ENCODE results near the gene NNT. TPM values are rescaled to one million over a fixed set of nuclear protein-coding genes. Genes with fewer than 3 reads are reported as not detected.
"Not testable (repeated sequence)": the region's sequence is repeated elsewhere in the genome, so short reads cannot be mapped to it uniquely, and the experiment has no call there.

NNT gene
- total RNA-seq, 3 donors from 2014 or later (not counting 1 experiment from before 2014, with no cell fraction given): 57.0 to 66.1 (median 64.6) TPM

- 98% methylated on average over 5 of the region's 6 CpGs for WGBS (ENCODE audit: insufficient coverage)
- Mint-ChIP-seq H3K27ac (no peak overlapping the region), H3K4me1 (peaks cover 0 to 3% of the 10 kb centered on the region in 2 donors), H3K9me3 (no peaks in the 10 kb centered on the region), H3K27me3 (ENCODE audit: low read depth in 2 of 2) (no peaks in the 10 kb centered on the region), H3K36me3 (no peaks in the 10 kb centered on the region), H3K4me3 (no peak overlapping the region)
- ATAC-seq: no peak
- no peaks in the 10 kb centered on the region for H3K4me1 ChIP-seq (ENCODE audit: control insufficient read depth, insufficient read depth, low read length)
- intact Hi-C loops (cut with micrococcal nuclease): no loop called here
- DNase-seq: no peak
- no peaks in the 10 kb centered on the region for H3K36me3 ChIP-seq (ENCODE audit: control insufficient read depth, insufficient read depth, low read length)
- no peak overlapping the region for H3K4me3 ChIP-seq (ENCODE audit: low read length)
- H3K27me3 ChIP-seq (ENCODE audit: control insufficient read depth, insufficient read depth, low read length): no peaks in the 10 kb centered on the region
- no peak overlapping the region for H3K27ac ChIP-seq (ENCODE audit: low read length)
- H3K9me3 ChIP-seq (ENCODE audit: control insufficient read depth, insufficient read depth, low read length): no peaks in the 10 kb centered on the region
- TF ChIP-seq CTCF (IDR thresholded peaks at IDR 0.05): no peak
Observed at GRCh38 chr5:43711496-43711895, 108.5 kb downstream of the NNT start.

- no peaks in the 10 kb centered on the region for H3K27me3 Mint-ChIP-seq (ENCODE audit: low read depth in 2 of 2)
Observed at GRCh38 chr5:43712081-43712480, 109.1 kb downstream of the NNT start.

GRCh38 chr5:43719783-43720182 is 116.8 kb downstream of the NNT start:
- H3K4me3 ChIP-seq (ENCODE audit: low read length); ATAC-seq; H3K4me3 Mint-ChIP-seq; H3K4me1 Mint-ChIP-seq; DNase-seq; H3K9me3 Mint-ChIP-seq; H3K27me3 Mint-ChIP-seq (ENCODE audit: low read depth in 2 of 2); H3K9me3 ChIP-seq (ENCODE audit: control insufficient read depth, insufficient read depth, low read length); H3K27ac Mint-ChIP-seq; H3K4me1 ChIP-seq (ENCODE audit: control insufficient read depth, insufficient read depth, low read length); H3K27me3 ChIP-seq (ENCODE audit: control insufficient read depth, insufficient read depth, low read length); H3K36me3 ChIP-seq (ENCODE audit: control insufficient read depth, insufficient read depth, low read length); H3K27ac ChIP-seq (ENCODE audit: low read length); intact Hi-C loops (cut with micrococcal nuclease); H3K36me3 Mint-ChIP-seq: not testable (repeated sequence)
- no CpG with 5 or more reads among the region's 3 CpGs for WGBS (ENCODE audit: insufficient coverage)

More at GRCh38 chr5:43712081-43712480, 109.1 kb downstream of the NNT start:
- Histone ChIP-seq H3K4me1 (ENCODE audit: control insufficient read depth, insufficient read depth, low read length) (no peaks in the 10 kb centered on the region), H3K4me3 (ENCODE audit: low read length) (no peak overlapping the region), H3K36me3 (ENCODE audit: control insufficient read depth, insufficient read depth, low read length) (no peaks in the 10 kb centered on the region), H3K9me3 (ENCODE audit: control insufficient read depth, insufficient read depth, low read length) (no peaks in the 10 kb centered on the region), H3K27me3 (ENCODE audit: control insufficient read depth, insufficient read depth, low read length) (no peaks in the 10 kb centered on the region), H3K27ac (ENCODE audit: low read length) (no peak overlapping the region)
- peak overlapping the region in 1 of 2 donors; percentile 5 for H3K27ac Mint-ChIP-seq
- no peak for ATAC-seq
- 100% methylated on average over 3 of the region's 3 CpGs for WGBS (ENCODE audit: insufficient coverage)
- H3K4me3 Mint-ChIP-seq: no peak overlapping the region
- TF ChIP-seq CTCF (IDR thresholded peaks at IDR 0.05): no peak
- no peaks in the 10 kb centered on the region for H3K36me3 Mint-ChIP-seq
- H3K4me1 Mint-ChIP-seq: peaks cover 0 to 3% of the 10 kb centered on the region in 2 donors
- intact Hi-C loops (cut with micrococcal nuclease): no loop called here
- DNase-seq: no peak
- no peaks in the 10 kb centered on the region for H3K9me3 Mint-ChIP-seq

GRCh38 chr5:43728581-43728980 is 125.6 kb downstream of the NNT start:
- Mint-ChIP-seq H3K27me3 (ENCODE audit: low read depth in 2 of 2) (peaks cover 2 to 8% of the 10 kb centered on the region in 2 donors), H3K4me1 (no peaks in the 10 kb centered on the region), H3K27ac (no peak overlapping the region), H3K9me3 (peaks cover 0 to 2% of the 10 kb centered on the region in 2 donors), H3K4me3 (no peak overlapping the region), H3K36me3 (no peaks in the 10 kb centered on the region)
- Histone ChIP-seq H3K4me3 (ENCODE audit: low read length) (no peak overlapping the region), H3K36me3 (ENCODE audit: control insufficient read depth, insufficient read depth, low read length) (no peaks in the 10 kb centered on the region), H3K27me3 (ENCODE audit: control insufficient read depth, insufficient read depth, low read length) (no peaks in the 10 kb centered on the region), H3K4me1 (ENCODE audit: control insufficient read depth, insufficient read depth, low read length) (no peaks in the 10 kb centered on the region), H3K27ac (ENCODE audit: low read length) (no peak overlapping the region), H3K9me3 (ENCODE audit: control insufficient read depth, insufficient read depth, low read length) (no peaks in the 10 kb centered on the region)
- ATAC-seq (no peak), DNase-seq (no peak)
- WGBS (ENCODE audit: insufficient coverage): 95% methylated on average over 2 of the region's 3 CpGs
- intact Hi-C loops (cut with micrococcal nuclease): no loop called here
- no peak for TF ChIP-seq CTCF (IDR thresholded peaks at IDR 0.05)
